Tibial nerve (tissue), 3 donors: ENCODE results near the gene PRKG1.

Source experiments
- CTCF ChIP-seq, 5 experiments: fragments of 200-600 bp in 3 of 5; fragments of 450-650 bp in 2 of 5; sonication (generic) in 3 of 5; IDR thresholded peaks; one replicate each; pipeline ENCODE4 v1.5.1; 2016 to 2019; ENCODE audit warnings: antibody characterized with exemption in 5 of 5, mild to moderate bottlenecking in 3 of 5, moderate library complexity in 2 of 5
- POLR2A ChIP-seq, 2 donors: fragments of 450-650 bp; IDR thresholded peaks; one replicate each; pipeline ENCODE4 v1.6.1; 2017; ENCODE audit warnings: antibody characterized with exemption in 2 of 2, mild to moderate bottlenecking in 2 of 2, moderate library complexity in 2 of 2

DNA sequence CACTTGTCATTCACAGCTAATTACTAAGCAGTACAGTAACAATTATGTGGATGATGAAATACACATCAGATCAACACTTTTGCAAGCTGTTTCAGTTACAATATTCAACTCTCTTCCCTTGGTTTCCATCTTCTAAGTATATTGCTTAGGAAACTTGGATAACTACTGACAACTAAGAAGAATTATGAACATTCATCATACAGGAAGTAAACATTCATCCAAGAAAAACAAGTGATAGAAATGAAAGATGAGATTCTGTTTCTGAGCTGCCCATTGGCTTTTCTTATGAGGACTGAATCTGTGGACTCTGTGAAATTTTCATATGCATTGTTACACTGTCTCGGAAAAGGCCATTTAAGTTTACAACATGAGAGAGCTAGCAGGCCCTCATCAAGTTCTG, 240.2 kb downstream of the PRKG1 start:
- TF ChIP-seq POLR2A (IDR thresholded peaks at IDR 0.05) = no peak
- no peak for TF ChIP-seq CTCF (IDR thresholded peaks at IDR 0.05)
